Right lobe of liver (tissue), 6 donors: ENCODE measurements around the gene DNMT3B. TPM values are rescaled to one million over a fixed set of nuclear protein-coding genes. Genes with fewer than 3 reads are reported as not detected.
A peak's percentile ranks its signal among the peaks of the same experiment; 100 is the strongest.

Source experiments
- ATAC-seq, 4 donors: fragments of 200-7000 bp; cut with Tn5 transposase; one replicate each; pipeline ENCODE4 v1.9.1; 2020; ENCODE audit warnings: mild to moderate bottlenecking in 4 of 4, moderate library complexity in 4 of 4
- DNase-seq, 3 donors: peaks; one replicate each; pipeline ENCODE4 v3.0.0-alpha.2; 2020
- H3K27ac ChIP-seq, 3 donors: fragments of 200-600 bp; one replicate each; pipeline ENCODE4 v1.8.0; 2022
- H3K27me3 ChIP-seq, 2 donors: fragments of 200-600 bp; one replicate each; pipeline ENCODE4 v1.8.0; 2022
- H3K36me3 ChIP-seq, 4 donors: fragments of 200-600 bp; sonication (generic) in 1 of 4; one replicate each; pipeline versions ENCODE4 v1.5.1 to v1.8.0; 2017 to 2022; ENCODE audit warnings: control low read depth in 1 of 4
- H3K4me1 ChIP-seq, 4 donors: fragments of 200-600 bp; sonication (generic) in 1 of 4; one replicate each; pipeline versions ENCODE4 v1.5.1 to v1.8.0; 2017 to 2022; ENCODE audit warnings: control low read depth in 1 of 4
- H3K4me3 ChIP-seq, 3 donors: fragments of 200-600 bp; one replicate each; pipeline ENCODE4 v1.8.0; 2022
- H3K9me3 ChIP-seq, 4 donors: fragments of 200-600 bp; sonication (generic) in 1 of 4; one replicate each; pipeline versions ENCODE4 v1.5.1 to v1.8.0; 2017 to 2022; ENCODE audit warnings: control low read depth in 1 of 4
- POLR2A ChIP-seq: fragments of 450-650 bp; IDR thresholded peaks from one replicate; pipeline ENCODE4 v1.6.1; 2017; ENCODE audit warnings: antibody characterized with exemption, mild to moderate bottlenecking
- WGBS: methylation state at CpG from one replicate; pipeline ENCODE4 v1.1.6; 2018; ENCODE audit warnings: low coverage, low lambda C conversion rate; ENCODE audit not compliant: insufficient coverage; ENCODE audit errors: missing lambda C conversion rate; 5-methylcytosine and 5-hydroxymethylcytosine counted together
- intact Hi-C, 2 donors: fragments of 100-400 bp; cut with DNase I; formaldehyde crosslinking; loops; one replicate each; pipeline versions ENCODE4 v1.11.2 to v1.14.1; 2022
- total RNA-seq, 6 experiments: library from RNA; depleted of rRNA in 2 of 6; stranded (reverse); fragments of >200 nt in 2 of 6; fragmentation: NEBNext Ultra II Directional in 3 of 6; extraction: Animal tissue kit (Norgen Biotek cat#: 25700) in 3 of 6; gene quantifications; one replicate each; pipeline versions ENCODE4 v1.1.0 to v1.2.4, GENCODE V29; 2016 to 2023
- TF ChIP-seq, protein P1 (sequence below), 4 donors: fragments of 200-600 bp in 3 of 4; fragments of 450-650 bp in 1 of 4; IDR thresholded peaks; one replicate each; pipeline versions ENCODE4 v1.5.1 to v1.8.0; 2016 to 2022; ENCODE audit warnings: antibody characterized with exemption in 4 of 4, mild to moderate bottlenecking in 2 of 4
- donor health status: DM: no; HTN: yes; CAD: no.
- donor health status: DM: no; HTN: no; CAD: no.
- donor health status: DM: no; HTN: no; CAD: no.
- donor health status: DM: no; HTN: yes; CAD: no.
- donor health status: DM: no; HTN: yes; CAD: no.

The DNMT3B gene
- total RNA-seq, 6 experiments from 2014 or later, result 0.43 to 0.88 (median 0.65) TPM

DNA sequence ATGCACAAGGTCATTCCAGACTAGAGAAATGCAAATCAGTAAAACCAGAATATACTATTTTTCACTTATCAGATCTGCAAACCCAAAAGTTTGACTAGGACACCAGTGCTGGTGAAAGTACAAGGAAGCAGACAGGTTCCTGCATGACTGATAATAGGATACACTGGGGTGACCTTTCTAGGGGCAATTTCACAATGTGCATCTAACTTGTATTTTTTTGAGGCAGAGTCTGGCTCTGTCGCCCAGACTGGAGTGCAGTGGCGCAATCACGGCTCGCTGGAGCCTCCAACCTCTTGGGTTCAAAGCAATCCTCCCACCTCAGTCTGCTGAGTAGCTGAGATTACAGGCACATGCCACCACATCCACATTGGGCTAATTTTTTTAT, 30.3 kb upstream of the DNMT3B start:
- intact Hi-C loops, result no loop called here
- ATAC-seq (peak; percentile 98 to 99 (median 98)), DNase-seq (peak; percentile 74 to 86 (median 85))
- H3K36me3 ChIP-seq, result peaks cover 0 to 4% (median 0%) of the 10 kb centered on the region in 4 donors
- peak overlapping the region in 1 of 3 donors; percentile 31 for H3K27ac ChIP-seq
- H3K4me1 ChIP-seq, result peaks cover 0 to 13% (median 5%) of the 10 kb centered on the region in 4 donors
- H3K9me3 ChIP-seq, result no peaks in the 10 kb centered on the region
- TF ChIP-seq, protein P1, sequence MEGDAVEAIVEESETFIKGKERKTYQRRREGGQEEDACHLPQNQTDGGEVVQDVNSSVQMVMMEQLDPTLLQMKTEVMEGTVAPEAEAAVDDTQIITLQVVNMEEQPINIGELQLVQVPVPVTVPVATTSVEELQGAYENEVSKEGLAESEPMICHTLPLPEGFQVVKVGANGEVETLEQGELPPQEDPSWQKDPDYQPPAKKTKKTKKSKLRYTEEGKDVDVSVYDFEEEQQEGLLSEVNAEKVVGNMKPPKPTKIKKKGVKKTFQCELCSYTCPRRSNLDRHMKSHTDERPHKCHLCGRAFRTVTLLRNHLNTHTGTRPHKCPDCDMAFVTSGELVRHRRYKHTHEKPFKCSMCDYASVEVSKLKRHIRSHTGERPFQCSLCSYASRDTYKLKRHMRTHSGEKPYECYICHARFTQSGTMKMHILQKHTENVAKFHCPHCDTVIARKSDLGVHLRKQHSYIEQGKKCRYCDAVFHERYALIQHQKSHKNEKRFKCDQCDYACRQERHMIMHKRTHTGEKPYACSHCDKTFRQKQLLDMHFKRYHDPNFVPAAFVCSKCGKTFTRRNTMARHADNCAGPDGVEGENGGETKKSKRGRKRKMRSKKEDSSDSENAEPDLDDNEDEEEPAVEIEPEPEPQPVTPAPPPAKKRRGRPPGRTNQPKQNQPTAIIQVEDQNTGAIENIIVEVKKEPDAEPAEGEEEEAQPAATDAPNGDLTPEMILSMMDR (IDR thresholded peaks at IDR 0.05), result no peak
- no peak for TF ChIP-seq POLR2A
- no peak overlapping the region for H3K4me3 ChIP-seq
- H3K27me3 ChIP-seq, result no peaks in the 10 kb centered on the region
- 6% methylated on average over 4 of the region's 4 CpGs for WGBS

DNA sequence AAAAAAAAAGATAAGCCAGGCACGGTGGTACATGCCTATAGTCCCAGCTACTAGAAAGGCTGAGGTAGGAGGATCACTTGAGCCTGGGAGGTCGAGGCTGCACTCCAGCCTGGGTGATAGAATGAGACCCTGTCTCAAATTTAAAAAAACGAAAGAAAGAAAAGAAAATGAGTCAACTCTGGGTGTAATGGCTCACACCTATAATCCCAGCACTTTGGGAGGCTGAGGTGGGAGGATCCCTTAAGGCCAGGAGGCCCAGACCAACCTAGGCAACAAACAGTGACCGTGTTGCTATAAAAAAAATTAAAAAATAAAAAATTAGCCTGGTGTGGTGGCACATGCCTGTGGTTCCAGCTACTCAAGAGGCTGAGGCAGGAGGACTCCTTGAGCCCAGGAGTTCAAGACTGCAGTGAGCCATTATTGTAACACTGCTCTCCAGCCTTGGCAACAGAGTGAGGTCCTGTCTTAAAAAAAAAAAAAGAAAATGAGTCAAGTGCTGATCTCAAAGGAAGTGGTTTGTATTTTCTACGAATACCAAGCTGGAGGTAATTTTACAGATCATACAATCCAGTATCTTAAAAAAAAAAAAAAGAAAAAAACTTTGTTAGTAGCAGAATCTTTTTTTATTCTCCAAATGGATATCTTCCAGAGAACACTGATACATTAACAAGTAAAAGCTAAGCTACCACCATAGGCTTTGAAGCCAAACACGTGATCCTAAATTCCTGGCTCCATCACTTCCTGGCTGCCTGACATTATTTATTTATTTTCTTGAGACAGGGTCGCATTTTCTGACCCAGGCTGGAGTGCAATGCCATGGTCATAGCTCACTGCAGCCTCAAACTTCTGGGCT, 24.6 kb upstream of the DNMT3B start:
- H3K36me3 ChIP-seq, result no peaks in the 10 kb centered on the region
- intact Hi-C loops, result no loop called here
- H3K9me3 ChIP-seq, result no peaks in the 10 kb centered on the region
- H3K4me1 ChIP-seq, result no peaks in the 10 kb centered on the region
- H3K27ac ChIP-seq, result no peak overlapping the region
- DNase-seq, result no peak
- H3K27me3 ChIP-seq, result no peaks in the 10 kb centered on the region
- TF ChIP-seq POLR2A, result no peak
- TF ChIP-seq, protein P1 (IDR thresholded peaks at IDR 0.05), result no peak
- H3K4me3 ChIP-seq, result no peak overlapping the region
- WGBS, result 36% methylated on average over 5 of the region's 7 CpGs
- no peak for ATAC-seq

DNA sequence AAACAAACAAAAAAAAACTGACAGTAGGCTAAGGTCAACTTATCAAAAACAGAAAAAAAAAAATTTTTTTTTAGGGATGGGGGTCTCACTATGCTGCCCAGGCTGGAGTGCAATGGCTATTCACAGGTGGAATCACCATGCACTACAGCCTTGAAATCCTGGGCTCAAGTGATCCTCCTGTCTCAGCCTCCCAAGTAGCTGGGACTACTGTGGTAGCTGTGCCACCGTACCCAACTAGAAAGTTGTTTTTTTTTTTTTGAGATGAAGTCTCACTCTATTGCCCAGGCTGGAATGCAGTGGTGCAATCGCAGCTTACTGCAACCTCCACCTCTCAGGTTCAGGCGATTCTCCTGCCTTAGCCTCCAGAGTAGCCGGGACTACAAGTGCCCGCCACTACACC, 21.0 kb upstream of the DNMT3B start:
- Histone ChIP-seq H3K4me1 (peaks cover 0 to 5% (median 0%) of the 10 kb centered on the region in 4 donors), H3K4me3 (no peak overlapping the region), H3K9me3 (no peaks in the 10 kb centered on the region), H3K27me3 (no peaks in the 10 kb centered on the region), H3K27ac (no peak overlapping the region), H3K36me3 (no peaks in the 10 kb centered on the region)
- no peak for TF ChIP-seq POLR2A
- TF ChIP-seq, protein P1 (IDR thresholded peaks at IDR 0.05), result no peak
- DNase-seq (no peak), ATAC-seq (no peak)
- intact Hi-C loops, result no loop called here
- WGBS, result no CpG with 5 or more reads among the region's 5 CpGs

DNA sequence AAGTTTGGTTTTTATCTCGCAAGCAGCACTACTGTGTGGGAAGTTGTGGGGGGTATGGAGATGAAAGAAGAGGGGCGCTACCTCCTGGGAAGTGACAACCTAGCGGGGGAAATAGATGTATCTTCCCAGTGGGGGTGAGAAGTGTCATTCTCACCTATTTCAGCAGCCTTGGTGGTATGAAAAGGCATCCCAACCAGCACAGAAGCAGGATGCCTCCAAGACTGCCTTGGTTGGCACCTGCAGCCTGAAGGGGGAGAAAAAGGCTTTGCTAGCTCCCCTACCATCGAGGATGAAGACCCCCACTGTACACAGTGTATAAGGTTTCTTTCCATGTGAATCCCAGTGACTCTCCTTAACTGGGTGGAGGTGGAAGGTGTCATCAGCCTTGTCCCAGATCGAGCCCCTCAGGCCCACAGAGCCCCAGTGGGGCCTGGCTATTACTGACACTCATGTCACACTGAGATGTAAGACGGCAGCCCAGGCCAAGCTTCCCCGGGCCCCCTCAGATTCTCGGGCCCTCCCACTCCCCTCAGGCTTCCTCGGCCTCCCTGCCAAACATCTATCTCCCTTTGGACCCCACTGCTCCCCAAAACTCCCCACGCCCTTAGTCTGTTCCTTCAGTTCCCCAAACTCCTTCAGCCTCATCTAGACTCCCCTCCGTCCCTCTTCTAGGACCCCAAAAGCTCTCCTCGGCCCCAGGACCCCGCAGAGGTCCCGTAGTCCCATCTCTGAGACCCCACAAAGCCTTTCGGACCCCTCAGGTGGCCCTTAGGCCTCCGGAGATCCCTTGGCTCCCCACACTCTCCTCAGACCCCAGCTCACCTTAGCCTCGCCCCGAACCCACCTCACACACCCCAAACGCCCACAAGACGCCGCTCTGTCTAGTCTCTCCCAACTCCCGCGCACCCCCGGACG, 19.6 kb upstream of the DNMT3B start:
- no peaks in the 10 kb centered on the region for H3K36me3 ChIP-seq
- H3K4me3 ChIP-seq, result peak overlapping the region; percentile 59 to 82 (median 70)
- DNase-seq (no peak), ATAC-seq (peak; percentile 16 to 39 (median 36))
- H3K4me1 ChIP-seq, result peaks cover 0 to 5% (median 0%) of the 10 kb centered on the region in 4 donors
- H3K27me3 ChIP-seq, result no peaks in the 10 kb centered on the region
- intact Hi-C loops, result no loop called here
- WGBS, result 14% methylated on average over 20 of the region's 25 CpGs
- no peaks in the 10 kb centered on the region for H3K9me3 ChIP-seq
- TF ChIP-seq POLR2A, result no peak
- TF ChIP-seq, protein P1 (IDR thresholded peaks at IDR 0.05), result no peak
- peak overlapping the region; percentile 50 to 73 (median 57) for H3K27ac ChIP-seq
